SK-MEL-5 (cell line): ENCODE data around the gene HRAS. TPM values are rescaled to one million over a fixed set of nuclear protein-coding genes. Genes with fewer than 3 reads are reported as not detected.
"Not testable (repeated sequence)": the region's sequence is repeated elsewhere in the genome, so short reads cannot be mapped to it uniquely, and the experiment has no call there.

Experiments
- DNase-seq: peaks from one replicate; pipeline ENCODE4 v3.0.0-alpha.2; 2016; ENCODE audit warnings: low read depth, low spot score
- in situ Hi-C: cut with HindIII; loops from 2 replicates; pipeline ENCODE4 v1.10.0; 2016; ENCODE audit warnings: low sequenced_read_pairs, high pct_unique_total_duplicates, low pct_unique_long_range_greater_than_20kb
- total RNA-seq: library from RNA; depleted of rRNA; stranded (reverse); fragments of >200 nt; shearing (Covaris generic); gene quantifications from 2 replicates; pipeline ENCODE4 v1.2.3, GENCODE V29; 2014

The HRAS gene
- total RNA-seq, 1 experiment from 2014 or later: 48.3 TPM

- DNase-seq: no peak
- in situ Hi-C loops: no loop called here
These were observed 6.3 kb downstream of the HRAS start for GRCh38 chr11:528815-529727.

GRCh38 chr11:528166-528814 lies 7.1 kb downstream of the HRAS start:
- DNase-seq: no peak
- in situ Hi-C loops: no loop called here

- DNase-seq: no peak
- in situ Hi-C loops: no loop called here
These were observed 9.2 kb downstream of the HRAS start for GRCh38 chr11:526192-526591.

GRCh38 chr11:521177-521688 lies 14.1 kb downstream of the HRAS start:
- in situ Hi-C loops: no loop called here
- peak; percentile 22 for DNase-seq

- no peak for DNase-seq
These were observed 14.8 kb downstream of the HRAS start for GRCh38 chr11:520428-521176.

GRCh38 chr11:518463-519202 lies 16.7 kb downstream of the HRAS start:
- DNase-seq: peak; percentile 88
- in situ Hi-C loops: no loop called here

More at GRCh38 chr11:520428-521176, 14.8 kb downstream of the HRAS start:
- in situ Hi-C loops: no loop called here

GRCh38 chr11:516918-517685 lies 18.3 kb downstream of the HRAS start:
- DNase-seq, in situ Hi-C loops: not testable (repeated sequence)

- no peak for DNase-seq
- in situ Hi-C loops: no loop called here
These were observed 19.0 kb downstream of the HRAS start for GRCh38 chr11:516400-516799.

- no peak for DNase-seq
- in situ Hi-C loops: no loop called here
These were observed 20.2 kb downstream of the HRAS start for GRCh38 chr11:515131-515530.

GRCh38 chr11:514606-515005 lies 20.8 kb downstream of the HRAS start:
- in situ Hi-C loops: no loop called here

GRCh38 chr11:512761-513595 lies 22.4 kb downstream of the HRAS start:
- in situ Hi-C loops: no loop called here
- DNase-seq: no peak

More at GRCh38 chr11:514606-515005, 20.8 kb downstream of the HRAS start:
- DNase-seq: no peak

- no peak for DNase-seq
- in situ Hi-C loops: no loop called here
These were observed 26.4 kb downstream of the HRAS start for GRCh38 chr11:508956-509355.

GRCh38 chr11:507727-508515 lies 27.5 kb downstream of the HRAS start:
- no peak for DNase-seq
- in situ Hi-C loops: no loop called here

- DNase-seq: peak; percentile 94
- in situ Hi-C loops: no loop called here
These were observed 28.2 kb downstream of the HRAS start, which contains the start of gene RNH1 for GRCh38 chr11:506995-507726. RNH1 (minus strand) TSS chr11:507242; CDS start chr11:502162, 5,080 bp downstream.
